ENCODE results near the gene HMG20A.
"Not testable (repeated sequence)": the region's sequence is repeated elsewhere in the genome, so short reads cannot be mapped to it uniquely, and the experiment has no call there.

The HMG20A gene

DNA sequence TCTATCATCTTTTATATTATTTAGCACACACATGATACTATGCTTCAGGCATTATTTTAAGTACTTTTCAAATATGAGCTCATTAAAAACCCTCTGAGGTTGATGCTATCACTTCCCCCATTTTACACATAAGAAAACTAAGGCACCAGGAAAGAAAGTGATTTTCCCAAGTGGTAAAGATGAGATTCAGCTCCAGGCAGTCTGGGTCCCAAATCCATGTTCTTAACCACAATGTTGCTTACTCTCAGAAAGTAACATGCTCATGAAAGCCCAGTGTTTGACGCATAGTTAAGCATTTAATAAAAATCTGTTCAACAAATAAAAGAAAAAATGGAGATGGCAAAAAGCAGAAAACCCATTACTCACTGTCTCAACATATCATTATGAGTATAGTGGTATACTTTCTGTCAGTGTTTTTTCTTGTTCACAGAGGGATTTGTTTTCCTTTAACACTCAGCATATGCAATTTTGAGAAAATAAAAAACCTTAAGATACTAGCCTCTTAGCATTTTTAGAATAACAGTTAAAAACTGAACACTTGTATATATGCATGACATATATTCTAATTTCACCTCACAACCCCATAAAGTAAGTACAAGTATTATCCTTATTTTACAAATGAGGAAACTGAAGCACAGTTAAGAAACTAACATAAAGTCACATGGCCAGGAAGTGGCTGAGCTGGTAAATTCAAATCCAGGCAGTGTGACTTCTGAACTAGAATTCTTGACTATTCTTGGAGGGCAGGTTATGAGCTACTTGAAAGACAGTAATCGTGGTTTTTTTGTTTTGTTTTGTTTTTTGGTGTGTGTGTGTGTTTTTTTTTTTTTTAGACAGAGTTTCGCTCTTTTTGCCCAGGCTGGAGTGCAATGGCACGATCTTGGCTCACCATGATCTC lies 11.2 kb upstream of the HMG20A start:
- WGBS, 2 donors (ENCODE audit: extremely low coverage in 2 of 2, insufficient read length in 2 of 2, insufficient replicate concordance in 1 of 2) = 100% methylated on average over 1 of the region's 4 CpGs; no CpG with 5 or more reads in 1 of the 2 donors

GRCh38 chr15:77410157-77410500 lies 10.6 kb upstream of the HMG20A start:
- H3K4me1 ChIP-seq (ENCODE audit: control insufficient read depth in 2 of 2, insufficient read depth in 1 of 2, low read depth in 1 of 2, low read length in 2 of 2); H3K36me3 ChIP-seq (replicated peaks in 1 of 2; ENCODE audit: control insufficient read depth in 2 of 2, insufficient read depth in 2 of 2, low read length in 2 of 2); H2BK120ac ChIP-seq (ENCODE audit: low read depth, low read length); H2AFZ ChIP-seq (ENCODE audit: low read length); DNase-seq (ENCODE audit: low spot score); H2BK15ac ChIP-seq (ENCODE audit: low read length); H3K18ac ChIP-seq (ENCODE audit: low read length); H3K79me1 ChIP-seq (ENCODE audit: low read depth, low read length); H3K14ac ChIP-seq (ENCODE audit: low read length); H4K8ac ChIP-seq (ENCODE audit: low read depth, low read length); H2BK5ac ChIP-seq (ENCODE audit: low read length); H2AK5ac ChIP-seq (ENCODE audit: low read depth, low read length); H3K27ac ChIP-seq (replicated peaks; ENCODE audit: low read length); H3K4me3 ChIP-seq (ENCODE audit: low read length in 2 of 2); H3K9me3 ChIP-seq (replicated peaks in 1 of 2; ENCODE audit: control insufficient read depth in 2 of 2, insufficient read depth in 1 of 2, low read depth in 1 of 2, low read length in 2 of 2); H3K27me3 ChIP-seq (ENCODE audit: control insufficient read depth in 3 of 3, insufficient read depth in 3 of 3, low read depth in 1 of 3, low read length in 3 of 3); H3K4me2 ChIP-seq (ENCODE audit: insufficient read depth, low read length, poor library complexity, severe bottlenecking); H3K23ac ChIP-seq (ENCODE audit: low read depth, low read length, poor library complexity); H4K91ac ChIP-seq (ENCODE audit: low read depth, low read length, poor library complexity); H3K9ac ChIP-seq (ENCODE audit: low read depth, low read length, poor library complexity); H3K4ac ChIP-seq (ENCODE audit: low read length); H2BK12ac ChIP-seq (ENCODE audit: low read length): not testable (repeated sequence)
- no CpG with 5 or more reads among the region's 7 CpGs for WGBS, 2 donors (ENCODE audit: extremely low coverage in 2 of 2, insufficient read length in 2 of 2, insufficient replicate concordance in 1 of 2)

More for the DNA sequence above, 11.2 kb upstream of the HMG20A start:
- Histone ChIP-seq H2AFZ (ENCODE audit: low read length) (no peak overlapping the region), H3K18ac (ENCODE audit: low read length) (no peak overlapping the region), H3K4me1 (ENCODE audit: control insufficient read depth in 2 of 2, insufficient read depth in 1 of 2, low read depth in 1 of 2, low read length in 2 of 2) (no peaks in the 10 kb centered on the region), H2BK120ac (ENCODE audit: low read depth, low read length) (no peak overlapping the region), H3K4me2 (ENCODE audit: insufficient read depth, low read length, poor library complexity, severe bottlenecking) (no peak overlapping the region), H3K9me3 (replicated peaks in 1 of 2; ENCODE audit: control insufficient read depth in 2 of 2, insufficient read depth in 1 of 2, low read depth in 1 of 2, low read length in 2 of 2) (peaks cover 0 to 6% of the 10 kb centered on the region in 2 donors), H3K4ac (ENCODE audit: low read length) (no peak overlapping the region), H2BK12ac (ENCODE audit: low read length) (no peak overlapping the region), H2AK5ac (ENCODE audit: low read depth, low read length) (no peak overlapping the region), H3K36me3 (replicated peaks in 1 of 2; ENCODE audit: control insufficient read depth in 2 of 2, insufficient read depth in 2 of 2, low read length in 2 of 2) (no peaks in the 10 kb centered on the region), H3K14ac (ENCODE audit: low read length) (no peak overlapping the region), H3K27me3 (ENCODE audit: control insufficient read depth in 3 of 3, insufficient read depth in 3 of 3, low read depth in 1 of 3, low read length in 3 of 3) (no peaks in the 10 kb centered on the region), H3K23ac (ENCODE audit: low read depth, low read length, poor library complexity) (no peak overlapping the region), H3K79me1 (ENCODE audit: low read depth, low read length) (no peaks in the 10 kb centered on the region), H4K8ac (ENCODE audit: low read depth, low read length) (no peak overlapping the region), H2BK5ac (ENCODE audit: low read length) (no peak overlapping the region), H4K91ac (ENCODE audit: low read depth, low read length, poor library complexity) (no peak overlapping the region), H2BK15ac (ENCODE audit: low read length) (no peak overlapping the region), H3K4me3 (ENCODE audit: low read length in 2 of 2) (no peak overlapping the region), H3K9ac (ENCODE audit: low read depth, low read length, poor library complexity) (no peak overlapping the region), H3K27ac (replicated peaks; ENCODE audit: low read length) (no peak overlapping the region)
- DNase-seq (ENCODE audit: low spot score) = no peak

DNA sequence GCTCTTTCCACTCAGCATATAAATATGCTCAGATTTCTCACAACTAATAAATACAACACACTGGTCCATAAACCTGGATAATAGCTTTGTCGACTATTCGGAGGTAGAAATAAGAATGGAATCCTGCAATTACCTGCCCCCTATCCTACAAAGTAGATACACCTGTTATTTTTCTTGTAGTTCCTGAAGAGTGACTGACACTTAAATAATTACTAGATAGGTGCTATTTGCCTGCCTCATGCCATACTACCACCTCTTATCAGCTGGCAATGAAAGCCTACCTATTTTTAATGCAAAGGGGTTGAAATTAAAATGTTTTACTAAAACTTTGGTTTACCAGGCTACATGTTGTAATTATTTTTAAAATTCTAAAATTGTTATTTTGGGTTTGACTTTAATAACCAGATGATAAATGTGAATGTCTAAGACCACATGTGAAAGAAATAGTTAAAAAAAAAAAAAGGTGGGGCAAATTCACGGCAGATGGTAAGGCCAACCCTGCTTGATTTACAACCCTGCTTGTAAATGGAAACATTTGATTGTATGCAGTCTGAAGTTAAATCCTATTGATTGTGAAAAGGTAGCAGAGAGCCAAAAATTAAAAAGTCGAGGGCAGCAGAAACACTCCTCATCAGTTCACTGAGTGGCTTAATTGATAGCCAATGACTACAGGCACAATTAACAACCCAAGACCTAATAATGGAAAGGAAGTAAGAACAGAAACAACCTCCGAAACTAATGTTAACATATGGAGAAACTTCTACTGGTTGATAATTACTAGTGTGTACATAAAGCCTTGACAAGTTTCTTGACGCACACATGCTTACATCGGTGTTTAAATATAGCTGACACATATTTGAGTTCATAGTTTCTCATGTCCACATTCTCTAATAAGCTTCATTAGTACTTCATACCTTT lies 9.7 kb upstream of the HMG20A start:
- DNase-seq (ENCODE audit: low spot score) = no peak
- Histone ChIP-seq H3K4me1 (ENCODE audit: control insufficient read depth in 2 of 2, insufficient read depth in 1 of 2, low read depth in 1 of 2, low read length in 2 of 2) (peaks cover 0 to 4% of the 10 kb centered on the region in 2 donors), H3K27ac (replicated peaks; ENCODE audit: low read length) (no peak overlapping the region), H3K14ac (ENCODE audit: low read length) (no peak overlapping the region), H2BK15ac (ENCODE audit: low read length) (no peak overlapping the region), H3K9ac (ENCODE audit: low read depth, low read length, poor library complexity) (no peak overlapping the region), H3K4me2 (ENCODE audit: insufficient read depth, low read length, poor library complexity, severe bottlenecking) (no peak overlapping the region), H3K18ac (ENCODE audit: low read length) (no peak overlapping the region), H4K8ac (ENCODE audit: low read depth, low read length) (no peak overlapping the region), H3K36me3 (replicated peaks in 1 of 2; ENCODE audit: control insufficient read depth in 2 of 2, insufficient read depth in 2 of 2, low read length in 2 of 2) (no peaks in the 10 kb centered on the region), H2BK5ac (ENCODE audit: low read length) (no peak overlapping the region), H3K79me1 (ENCODE audit: low read depth, low read length) (no peaks in the 10 kb centered on the region), H2BK12ac (ENCODE audit: low read length) (no peak overlapping the region), H3K23ac (ENCODE audit: low read depth, low read length, poor library complexity) (no peak overlapping the region), H2BK120ac (ENCODE audit: low read depth, low read length) (no peak overlapping the region), H2AFZ (ENCODE audit: low read length) (no peak overlapping the region), H4K91ac (ENCODE audit: low read depth, low read length, poor library complexity) (no peak overlapping the region), H3K4ac (ENCODE audit: low read length) (no peak overlapping the region), H3K4me3 (ENCODE audit: low read length in 2 of 2) (no peak overlapping the region), H2AK5ac (ENCODE audit: low read depth, low read length) (no peak overlapping the region), H3K9me3 (replicated peaks in 1 of 2; ENCODE audit: control insufficient read depth in 2 of 2, insufficient read depth in 1 of 2, low read depth in 1 of 2, low read length in 2 of 2) (peaks cover 0 to 6% of the 10 kb centered on the region in 2 donors), H3K27me3 (ENCODE audit: control insufficient read depth in 3 of 3, insufficient read depth in 3 of 3, low read depth in 1 of 3, low read length in 3 of 3) (no peaks in the 10 kb centered on the region)
- no CpG with 5 or more reads among the region's 7 CpGs for WGBS, 2 donors (ENCODE audit: extremely low coverage in 2 of 2, insufficient read length in 2 of 2, insufficient replicate concordance in 1 of 2)

DNA sequence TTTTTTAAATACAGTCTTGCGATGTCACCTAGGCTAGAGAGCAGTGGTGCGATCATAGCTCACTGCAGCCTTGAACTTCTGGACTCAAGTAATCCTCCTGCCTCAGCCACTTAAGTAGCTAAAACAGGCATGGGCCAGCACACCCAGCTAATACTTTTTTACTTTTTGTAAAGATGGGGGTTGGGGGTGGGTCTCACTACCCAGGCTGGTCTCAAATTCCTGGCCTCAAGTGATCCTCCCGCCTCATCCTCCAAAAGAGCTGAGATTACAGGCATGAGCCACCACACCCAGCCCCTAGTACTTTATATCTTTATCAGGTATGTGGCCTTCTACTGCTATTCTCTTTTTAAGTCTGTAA lies 9.1 kb upstream of the HMG20A start:
- no peaks in the 10 kb centered on the region for H3K36me3 ChIP-seq (replicated peaks in 1 of 2; ENCODE audit: control insufficient read depth in 2 of 2, insufficient read depth in 2 of 2, low read length in 2 of 2)
- H3K4ac ChIP-seq (ENCODE audit: low read length) = no peak overlapping the region
- H3K79me1 ChIP-seq (ENCODE audit: low read depth, low read length) = no peaks in the 10 kb centered on the region
- no peak overlapping the region for H4K8ac ChIP-seq (ENCODE audit: low read depth, low read length)
- H2BK120ac ChIP-seq (ENCODE audit: low read depth, low read length) = no peak overlapping the region
- no peak overlapping the region for H4K91ac ChIP-seq (ENCODE audit: low read depth, low read length, poor library complexity)
- no peak overlapping the region for H3K9ac ChIP-seq (ENCODE audit: low read depth, low read length, poor library complexity)
- no peak overlapping the region for H2BK12ac ChIP-seq (ENCODE audit: low read length)
- H2AK5ac ChIP-seq (ENCODE audit: low read depth, low read length) = no peak overlapping the region
- H3K27ac ChIP-seq (replicated peaks; ENCODE audit: low read length) = no peak overlapping the region
- no peak overlapping the region for H3K23ac ChIP-seq (ENCODE audit: low read depth, low read length, poor library complexity)
- H2BK15ac ChIP-seq (ENCODE audit: low read length) = no peak overlapping the region
- peaks cover 0 to 6% of the 10 kb centered on the region in 2 donors for H3K4me1 ChIP-seq (ENCODE audit: control insufficient read depth in 2 of 2, insufficient read depth in 1 of 2, low read depth in 1 of 2, low read length in 2 of 2)
- no peak overlapping the region for H2AFZ ChIP-seq (ENCODE audit: low read length)
- peaks cover 0 to 6% of the 10 kb centered on the region in 2 donors for H3K9me3 ChIP-seq (replicated peaks in 1 of 2; ENCODE audit: control insufficient read depth in 2 of 2, insufficient read depth in 1 of 2, low read depth in 1 of 2, low read length in 2 of 2)
- H3K4me2 ChIP-seq (ENCODE audit: insufficient read depth, low read length, poor library complexity, severe bottlenecking) = no peak overlapping the region
- no peak overlapping the region for H3K14ac ChIP-seq (ENCODE audit: low read length)
- H2BK5ac ChIP-seq (ENCODE audit: low read length) = no peak overlapping the region
- no peak overlapping the region for H3K4me3 ChIP-seq (ENCODE audit: low read length in 2 of 2)
- no peak for DNase-seq (ENCODE audit: low spot score)
- WGBS, 2 donors (ENCODE audit: extremely low coverage in 2 of 2, insufficient read length in 2 of 2, insufficient replicate concordance in 1 of 2) = no CpG with 5 or more reads among the region's 3 CpGs
- H3K18ac ChIP-seq (ENCODE audit: low read length) = no peak overlapping the region
- no peaks in the 10 kb centered on the region for H3K27me3 ChIP-seq (ENCODE audit: control insufficient read depth in 3 of 3, insufficient read depth in 3 of 3, low read depth in 1 of 3, low read length in 3 of 3)

All from neuronal stem cell (in vitro differentiated cells).